Loucy (cell line): ENCODE measurements around the gene BST1.

ENCODE experiments used
- H2AFZ ChIP-seq: fragments of 200-600 bp; sonication (generic); 2 replicates; pipeline ENCODE4 v1.6.0; 2016; ENCODE audit warnings: antibody characterized with exemption, mild to moderate bottlenecking, low read length, moderate library complexity
- H3F3A ChIP-seq: fragments of 200-600 bp; 2 replicates; pipeline ENCODE4 v1.6.0; 2016; ENCODE audit warnings: antibody characterized with exemption, low read depth, mild to moderate bottlenecking
- H3K27me3 ChIP-seq: fragments of 200-600 bp; sonication (generic); 2 replicates; pipeline ENCODE4 v1.6.1; 2014; ENCODE audit warnings: low read length, mild to moderate bottlenecking; ENCODE audit not compliant: insufficient read depth, poor library complexity, severe bottlenecking
- H3K36me3 ChIP-seq: fragments of 200-600 bp; sonication (generic); 2 replicates; pipeline ENCODE4 v1.6.1; 2016; ENCODE audit warnings: low read length; ENCODE audit not compliant: insufficient read depth
- H3K4me1 ChIP-seq: fragments of 200-600 bp; sonication (generic); 2 replicates; pipeline ENCODE4 v1.5.1; 2014; ENCODE audit warnings: low read length, mild to moderate bottlenecking; ENCODE audit not compliant: insufficient read depth, poor library complexity, severe bottlenecking
- H3K4me2 ChIP-seq: fragments of 200-600 bp; sonication (generic); 2 replicates; pipeline ENCODE4 v1.6.0; 2014; ENCODE audit warnings: antibody characterized with exemption, low read length, low read depth, mild to moderate bottlenecking; ENCODE audit not compliant: poor library complexity, severe bottlenecking
- H3K4me3 ChIP-seq: fragments of 200-600 bp; sonication (generic); 2 replicates; pipeline ENCODE4 v1.5.1; 2014; ENCODE audit warnings: low read length, mild to moderate bottlenecking, mixed read lengths; ENCODE audit not compliant: poor library complexity, severe bottlenecking
- H3K79me2 ChIP-seq: fragments of 200-600 bp; sonication (generic); 2 replicates; pipeline ENCODE4 v1.6.1; 2014; ENCODE audit warnings: low read length; ENCODE audit not compliant: insufficient read depth
- H3K9ac ChIP-seq: fragments of 200-600 bp; sonication (generic); 2 replicates; pipeline ENCODE4 v1.6.0; 2014; ENCODE audit warnings: mild to moderate bottlenecking, low read depth, low read length, moderate library complexity; ENCODE audit not compliant: poor library complexity, severe bottlenecking
- H3K9me2 ChIP-seq: fragments of 200-600 bp; sonication (generic); replicated peaks from 2 replicates; pipeline ENCODE4 v1.6.1; 2016; ENCODE audit warnings: low read depth, low read length, mixed read lengths
- H3K9me3 ChIP-seq: fragments of 200-600 bp; sonication (generic); 2 replicates; pipeline ENCODE4 v1.6.1; 2014; ENCODE audit warnings: mild to moderate bottlenecking, antibody characterized with exemption, low read length, low read depth; ENCODE audit not compliant: insufficient read depth
- H4K20me1 ChIP-seq: fragments of 200-600 bp; sonication (generic); 2 replicates; pipeline ENCODE4 v1.6.0; 2014; ENCODE audit warnings: antibody characterized with exemption, low read length, mild to moderate bottlenecking; ENCODE audit not compliant: insufficient read depth, poor library complexity, severe bottlenecking
- CTCF ChIP-seq: fragments of 200-600 bp; sonication (generic); conservative IDR thresholded peaks from 2 replicates; pipeline ENCODE4 v1.5.1; 2014; ENCODE audit warnings: mild to moderate bottlenecking, antibody characterized with exemption, low read length
- EZH2phosphoT487 ChIP-seq: fragments of 200-600 bp; IDR thresholded peaks from 2 replicates; pipeline ENCODE4 v1.6.1; 2018; ENCODE audit warnings: antibody characterized with exemption, mild to moderate bottlenecking, moderate library complexity, borderline replicate concordance

Gene BST1

GRCh38 chr4:15695240-15695699 lies 7.6 kb upstream of the BST1 start:
- Histone ChIP-seq H3K4me2 (no peak overlapping the region), H4K20me1 (no peaks in the 10 kb centered on the region)

GRCh38 chr4:15695729-15696128 lies 7.1 kb upstream of the BST1 start:
- Histone ChIP-seq H3K27me3 (no peaks in the 10 kb centered on the region), H4K20me1 (no peaks in the 10 kb centered on the region), H3K4me2 (no peak overlapping the region), H2AFZ (no peak overlapping the region), H3K79me2 (no peaks in the 10 kb centered on the region), H3K9ac (no peak overlapping the region), H3K4me3 (no peak overlapping the region), H3K9me2 (no peaks in the 10 kb centered on the region), H3K36me3 (no peaks in the 10 kb centered on the region), H3K4me1 (no peaks in the 10 kb centered on the region), H3F3A (no peaks in the 10 kb centered on the region), H3K9me3 (0 out of 2 replicates have a peak, but pooled peaks cover 6% of the 10 kb centered on the region)
- no peak for TF ChIP-seq EZH2phosphoT487
- no peak for TF ChIP-seq CTCF

More at GRCh38 chr4:15695240-15695699, 7.6 kb upstream of the BST1 start:
- H3K4me1 ChIP-seq = no peaks in the 10 kb centered on the region
- no peaks in the 10 kb centered on the region for H3K27me3 ChIP-seq
- no peak overlapping the region for H2AFZ ChIP-seq
- no peaks in the 10 kb centered on the region for H3K9me2 ChIP-seq
- TF ChIP-seq CTCF (no peak), EZH2phosphoT487 (no peak)
- 0 out of 2 replicates have a peak, but pooled peaks cover 6% of the 10 kb centered on the region for H3K9me3 ChIP-seq
- no peak overlapping the region for H3K4me3 ChIP-seq
- no peak overlapping the region for H3K9ac ChIP-seq
- no peaks in the 10 kb centered on the region for H3K79me2 ChIP-seq
- H3F3A ChIP-seq = no peaks in the 10 kb centered on the region
- H3K36me3 ChIP-seq = no peaks in the 10 kb centered on the region

- H3K27me3 ChIP-seq = no peaks in the 10 kb centered on the region
- 0 out of 2 replicates have a peak, but pooled peaks cover 6% of the 10 kb centered on the region for H3K9me3 ChIP-seq
- no peak overlapping the region for H3K4me2 ChIP-seq
- TF ChIP-seq CTCF (no peak), EZH2phosphoT487 (no peak)
- H3F3A ChIP-seq = no peaks in the 10 kb centered on the region
- H4K20me1 ChIP-seq = no peaks in the 10 kb centered on the region
- H3K4me1 ChIP-seq = no peaks in the 10 kb centered on the region
- no peaks in the 10 kb centered on the region for H3K36me3 ChIP-seq
- H3K9me2 ChIP-seq = no peaks in the 10 kb centered on the region
- H3K4me3 ChIP-seq = no peak overlapping the region
- no peak overlapping the region for H2AFZ ChIP-seq
- no peak overlapping the region for H3K9ac ChIP-seq
- no peaks in the 10 kb centered on the region for H3K79me2 ChIP-seq
These were observed 6.0 kb upstream of the BST1 start for GRCh38 chr4:15696866-15697265.
